ENCODE results near the gene NCOA6. TPM values are rescaled to one million over a fixed set of nuclear protein-coding genes. Genes with fewer than 3 reads are reported as not detected.

The NCOA6 gene
- polyA plus RNA-seq, 1 donor from 2014 or later: 13.0 TPM

DNA sequence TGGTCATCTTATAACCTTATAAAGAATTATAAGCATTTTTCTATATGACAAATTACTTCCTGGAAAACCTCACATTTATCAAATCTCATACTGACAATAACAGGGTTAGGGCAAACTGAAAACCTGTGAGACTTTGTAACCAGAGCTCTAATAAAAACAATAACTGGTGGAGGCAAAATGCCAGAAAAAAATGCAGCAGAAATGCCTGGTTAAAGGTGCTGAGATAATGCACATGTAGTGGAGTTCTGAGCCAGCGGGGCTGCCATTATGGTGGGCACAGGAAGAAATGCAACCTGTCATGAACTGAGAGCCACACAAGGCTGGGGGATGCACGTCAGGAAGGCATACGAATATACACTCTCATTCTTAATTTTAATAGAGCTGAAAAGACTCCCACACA lies 53.0 kb downstream of the NCOA6 start:
- no peak overlapping the region for H3K4me3 ChIP-seq (ENCODE audit: low read length)
- no peaks in the 10 kb centered on the region for H3K36me3 ChIP-seq (ENCODE audit: insufficient read depth, low read length)
- no peak overlapping the region for H3K4me2 ChIP-seq (ENCODE audit: low read length)
- no peak overlapping the region for H3K9ac ChIP-seq (ENCODE audit: low read length)
- TF ChIP-seq EP300 (conservative IDR thresholded peaks at IDR 0.05; ENCODE audit: poor library complexity, severe bottlenecking) (no peak), RAD21 (conservative IDR thresholded peaks at IDR 0.05) (no peak), REST (IDR thresholded peaks at IDR 0.05; ENCODE audit: borderline replicate concordance) (no peak), SMC3 (conservative IDR thresholded peaks at IDR 0.05; ENCODE audit: poor library complexity) (no peak), TAF1 (IDR thresholded peaks at IDR 0.05; ENCODE audit: low read depth) (no peak), MXI1 (conservative IDR thresholded peaks at IDR 0.05; ENCODE audit: poor library complexity, severe bottlenecking) (no peak), CTCF (IDR thresholded peaks at IDR 0.05; ENCODE audit: poor library complexity, severe bottlenecking) (no peak), POLR2AphosphoS5 (IDR thresholded peaks at IDR 0.05) (no peak), EZH2 (IDR thresholded peaks at IDR 0.05; ENCODE audit: borderline replicate concordance, insufficient read depth, low read length, poor library complexity, severe bottlenecking) (no peak)
- H3K9me2 ChIP-seq (ENCODE audit: insufficient read depth, low read length): no peaks in the 10 kb centered on the region
- H3K79me2 ChIP-seq (replicated peaks; ENCODE audit: insufficient read depth, low read length): no peaks in the 10 kb centered on the region
- H4K20me1 ChIP-seq (ENCODE audit: insufficient read depth): no peaks in the 10 kb centered on the region
- no peak overlapping the region for H3K27ac ChIP-seq (ENCODE audit: low read length)
- H3F3A ChIP-seq (ENCODE audit: insufficient read depth, low read length, poor library complexity, severe bottlenecking): no peaks in the 10 kb centered on the region
- no peaks in the 10 kb centered on the region for H3K27me3 ChIP-seq (ENCODE audit: insufficient read depth, low read depth, low read length)
- H3K9me3 ChIP-seq (ENCODE audit: low read length): no peaks in the 10 kb centered on the region
- H2AFZ ChIP-seq (ENCODE audit: low read depth, low read length): no peak overlapping the region

DNA sequence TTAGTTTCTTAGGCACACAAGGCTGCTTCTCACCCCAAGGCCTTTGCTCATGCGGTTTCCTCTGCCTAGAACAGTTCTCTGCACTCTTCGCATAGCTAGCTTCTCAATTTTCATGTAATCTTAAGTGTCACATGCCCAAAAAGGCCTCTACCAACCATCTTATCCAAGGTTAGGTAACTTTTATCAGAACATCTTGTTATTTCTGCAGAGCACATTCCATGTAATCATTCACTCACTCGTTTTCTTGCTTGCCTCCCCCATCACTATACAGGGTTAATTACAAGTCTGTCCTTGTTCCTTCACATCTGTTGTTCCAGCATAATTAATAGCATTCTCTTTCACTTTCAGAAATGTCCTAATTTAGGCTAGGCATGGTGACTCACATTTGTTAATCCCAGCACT lies 53.8 kb downstream of the NCOA6 start:
- Histone ChIP-seq H3K9ac (ENCODE audit: low read length) (no peak overlapping the region), H3K79me2 (replicated peaks; ENCODE audit: insufficient read depth, low read length) (no peaks in the 10 kb centered on the region), H3K4me3 (ENCODE audit: low read length) (no peak overlapping the region), H3K4me2 (ENCODE audit: low read length) (no peak overlapping the region), H3K9me3 (ENCODE audit: low read length) (no peaks in the 10 kb centered on the region), H3K36me3 (ENCODE audit: insufficient read depth, low read length) (no peaks in the 10 kb centered on the region), H2AFZ (ENCODE audit: low read depth, low read length) (no peak overlapping the region), H4K20me1 (ENCODE audit: insufficient read depth) (no peaks in the 10 kb centered on the region), H3K27ac (ENCODE audit: low read length) (no peak overlapping the region), H3K9me2 (ENCODE audit: insufficient read depth, low read length) (no peaks in the 10 kb centered on the region), H3K27me3 (ENCODE audit: insufficient read depth, low read depth, low read length) (no peaks in the 10 kb centered on the region), H3F3A (ENCODE audit: insufficient read depth, low read length, poor library complexity, severe bottlenecking) (no peaks in the 10 kb centered on the region)
- TF ChIP-seq SMC3 (conservative IDR thresholded peaks at IDR 0.05; ENCODE audit: poor library complexity): no peak
- TF ChIP-seq EP300 (conservative IDR thresholded peaks at IDR 0.05; ENCODE audit: poor library complexity, severe bottlenecking): no peak
- TF ChIP-seq EZH2 (IDR thresholded peaks at IDR 0.05; ENCODE audit: borderline replicate concordance, insufficient read depth, low read length, poor library complexity, severe bottlenecking): no peak
- TF ChIP-seq CTCF (IDR thresholded peaks at IDR 0.05; ENCODE audit: poor library complexity, severe bottlenecking): no peak
- no peak for TF ChIP-seq MXI1 (conservative IDR thresholded peaks at IDR 0.05; ENCODE audit: poor library complexity, severe bottlenecking)
- no peak for TF ChIP-seq TAF1 (IDR thresholded peaks at IDR 0.05; ENCODE audit: low read depth)
- TF ChIP-seq POLR2AphosphoS5 (IDR thresholded peaks at IDR 0.05): no peak
- TF ChIP-seq RAD21 (conservative IDR thresholded peaks at IDR 0.05): no peak
